HL-60 (cell line): Measurements from ENCODE around the gene ITGB5.

ENCODE experiments used
- CTCF ChIP-seq: IDR thresholded peaks from one replicate; pipeline ENCODE4 v1.5.1; 2011; ENCODE audit warnings: low read length, control low read depth, inconsistent platforms; ENCODE audit not compliant: insufficient read depth
- POLR2AphosphoS5 ChIP-seq: IDR thresholded peaks from 2 replicates; pipeline ENCODE4 v1.6.1; 2012; ENCODE audit warnings: low read depth
- REST ChIP-seq: IDR thresholded peaks from 2 replicates; pipeline ENCODE4 v1.6.1; 2012; ENCODE audit warnings: low read depth; ENCODE audit not compliant: insufficient replicate concordance
- SPI1 ChIP-seq: IDR thresholded peaks from 2 replicates; pipeline ENCODE4 v1.6.1; 2012; ENCODE audit warnings: low read depth, mild to moderate bottlenecking, borderline replicate concordance

GRCh38 chr3:124926426-124927101 lies 39.4 kb upstream of the ITGB5 start:
- TF ChIP-seq POLR2AphosphoS5 = no peak
- no peak for TF ChIP-seq CTCF
- no peak; the same call in 1 of the 2 replicates for TF ChIP-seq SPI1
- TF ChIP-seq REST = no peak
